Measurements from ENCODE around the gene CLTC. TPM values are rescaled to one million over a fixed set of nuclear protein-coding genes. Genes with fewer than 3 reads are reported as not detected.

The CLTC gene
- total and polyA plus RNA-seq, 2 of the 8 experiments (the other 6 are each of a cell fraction or from before 2014, with no cell fraction given) = 175 to 283 TPM

- TF ChIP-seq RFX5 (IDR thresholded peaks at IDR 0.05; ENCODE audit: borderline replicate concordance, low read depth, low read length) (no peak), PHF8 (conservative IDR thresholded peaks at IDR 0.05; ENCODE audit: low read depth, low read length) (no peak)
Measured at GRCh38 chr17:59638553-59638952, 18.9 kb downstream of the CLTC start (continued).

Data from H1 (cell line).